Measurements from ENCODE around the gene FOXO6. TPM values are rescaled to one million over a fixed set of nuclear protein-coding genes. Genes with fewer than 3 reads are reported as not detected.

Gene FOXO6
- total RNA-seq, 1 experiment from 2014 or later: 0.59 TPM

DNA sequence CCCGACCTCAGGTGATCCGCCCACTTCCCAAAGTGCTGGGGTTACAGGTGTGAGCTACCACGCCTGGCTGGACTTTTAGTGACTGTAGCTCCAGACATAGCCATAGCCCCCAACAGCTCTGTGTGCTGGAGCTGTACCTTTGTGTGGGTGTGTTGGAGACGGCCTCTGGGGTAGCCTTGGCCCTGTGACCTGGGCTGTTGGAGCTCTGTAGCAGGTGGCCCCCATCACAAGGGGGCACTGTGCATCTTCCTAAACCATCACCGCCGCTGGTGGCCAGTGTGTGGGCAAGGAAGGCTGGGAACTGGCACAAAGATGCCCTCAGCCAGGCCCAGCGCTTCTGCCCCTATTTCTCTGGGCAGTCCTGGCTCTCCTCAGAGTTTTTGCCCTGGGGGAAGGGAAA lies 38.4 kb upstream of the FOXO6 start:
- TF ChIP-seq, protein P1, sequence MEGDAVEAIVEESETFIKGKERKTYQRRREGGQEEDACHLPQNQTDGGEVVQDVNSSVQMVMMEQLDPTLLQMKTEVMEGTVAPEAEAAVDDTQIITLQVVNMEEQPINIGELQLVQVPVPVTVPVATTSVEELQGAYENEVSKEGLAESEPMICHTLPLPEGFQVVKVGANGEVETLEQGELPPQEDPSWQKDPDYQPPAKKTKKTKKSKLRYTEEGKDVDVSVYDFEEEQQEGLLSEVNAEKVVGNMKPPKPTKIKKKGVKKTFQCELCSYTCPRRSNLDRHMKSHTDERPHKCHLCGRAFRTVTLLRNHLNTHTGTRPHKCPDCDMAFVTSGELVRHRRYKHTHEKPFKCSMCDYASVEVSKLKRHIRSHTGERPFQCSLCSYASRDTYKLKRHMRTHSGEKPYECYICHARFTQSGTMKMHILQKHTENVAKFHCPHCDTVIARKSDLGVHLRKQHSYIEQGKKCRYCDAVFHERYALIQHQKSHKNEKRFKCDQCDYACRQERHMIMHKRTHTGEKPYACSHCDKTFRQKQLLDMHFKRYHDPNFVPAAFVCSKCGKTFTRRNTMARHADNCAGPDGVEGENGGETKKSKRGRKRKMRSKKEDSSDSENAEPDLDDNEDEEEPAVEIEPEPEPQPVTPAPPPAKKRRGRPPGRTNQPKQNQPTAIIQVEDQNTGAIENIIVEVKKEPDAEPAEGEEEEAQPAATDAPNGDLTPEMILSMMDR (IDR thresholded peaks at IDR 0.05; ENCODE audit: insufficient read depth in 1 of 2, low read depth in 1 of 2, low read length in 1 of 2, severe bottlenecking in 1 of 2, unreplicated experiment in 1 of 2): peak; percentile 27 to 48
- Mint-ChIP-seq H3K27me3 (ENCODE audit: insufficient read depth, unreplicated experiment) (no peaks in the 10 kb centered on the region), H3K4me3 (ENCODE audit: unreplicated experiment) (no peak overlapping the region), H3K4me1 (ENCODE audit: low read depth, unreplicated experiment) (peaks cover 8% of the 10 kb centered on the region), H3K9me3 (ENCODE audit: unreplicated experiment) (no peaks in the 10 kb centered on the region), H3K36me3 (ENCODE audit: insufficient read depth, unreplicated experiment) (no peaks in the 10 kb centered on the region), H3K27ac (ENCODE audit: unreplicated experiment) (no peak overlapping the region)
- DNase-seq: peak in 1 of 2 experiments; percentile 40
- no TSS peak for BruUV-seq (replicated peaks)
- Histone ChIP-seq H3K4me1 (no peaks in the 10 kb centered on the region; the same call in 1 of the 2 replicates), H3K4me3 (ENCODE audit: low read depth, low read length) (no peak overlapping the region), H3K9me3 (no peaks in the 10 kb centered on the region), H3K36me3 (ENCODE audit: control insufficient read depth, insufficient read depth, low read length) (no peaks in the 10 kb centered on the region), H3K27me3 (replicated peaks; ENCODE audit: control insufficient read depth, insufficient read depth, low read length) (no peaks in the 10 kb centered on the region)
- intact Hi-C loops (cut with micrococcal nuclease; ENCODE audit: unreplicated experiment): loop anchor here (1.0 kb wide), 2 partner anchors 94 to 109 kb away; no protein-coding TSS in a partner anchor
- CTCF ChIA-PET: interaction anchor here (0.6 to 1.0 kb wide), 5 partner anchors 10 to 110 kb away, joined by 3 to 4 read pairs (median 3); no protein-coding TSS in a partner anchor
- POLR2A ChIA-PET: no interaction called here

DNA sequence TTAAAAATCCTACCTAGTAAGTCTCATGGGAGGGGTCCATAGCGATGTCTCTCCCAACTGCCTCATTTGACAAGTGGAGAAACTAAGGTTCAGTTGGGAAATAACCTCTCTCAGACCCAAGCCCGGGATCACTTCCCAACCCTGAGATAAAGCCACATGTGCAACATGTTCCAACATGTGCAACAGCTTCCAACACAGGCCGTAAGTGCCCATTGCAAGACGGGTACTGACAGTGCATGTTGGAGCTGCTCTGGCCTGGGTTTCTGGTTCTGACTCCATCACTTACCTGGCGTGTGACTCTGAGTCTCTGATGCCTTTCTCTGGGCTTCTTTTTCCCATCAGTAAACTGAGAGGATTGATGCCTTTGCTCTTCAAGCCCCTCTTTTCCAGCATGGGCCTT lies 38.0 kb upstream of the FOXO6 start:
- H3K9me3 ChIP-seq: no peaks in the 10 kb centered on the region
- H3K27me3 ChIP-seq (replicated peaks; ENCODE audit: control insufficient read depth, insufficient read depth, low read length): no peaks in the 10 kb centered on the region
- H3K9me3 Mint-ChIP-seq (ENCODE audit: unreplicated experiment): no peaks in the 10 kb centered on the region
- H3K4me3 Mint-ChIP-seq (ENCODE audit: unreplicated experiment): no peak overlapping the region
- no peaks in the 10 kb centered on the region for H3K4me1 ChIP-seq
- intact Hi-C loops (cut with micrococcal nuclease; ENCODE audit: unreplicated experiment): loop anchor here (1.0 kb wide), 2 partner anchors 94 to 109 kb away; no protein-coding TSS in a partner anchor
- no peaks in the 10 kb centered on the region for H3K27me3 Mint-ChIP-seq (ENCODE audit: insufficient read depth, unreplicated experiment)
- no peaks in the 10 kb centered on the region for H3K36me3 ChIP-seq (ENCODE audit: control insufficient read depth, insufficient read depth, low read length)
- no peaks in the 10 kb centered on the region for H3K36me3 Mint-ChIP-seq (ENCODE audit: insufficient read depth, unreplicated experiment)
- H3K27ac Mint-ChIP-seq (ENCODE audit: unreplicated experiment): no peak overlapping the region
- H3K4me3 ChIP-seq (ENCODE audit: low read depth, low read length): no peak overlapping the region
- CTCF ChIA-PET: interaction anchor here (1.0 kb wide), 3 partner anchors 10 to 64 kb away, joined by 3 to 4 read pairs (median 3); no protein-coding TSS in a partner anchor
- no peak for DNase-seq
- POLR2A ChIA-PET: no interaction called here
- TF ChIP-seq, protein P1 (IDR thresholded peaks at IDR 0.05; ENCODE audit: insufficient read depth in 1 of 2, low read depth in 1 of 2, low read length in 1 of 2, severe bottlenecking in 1 of 2, unreplicated experiment in 1 of 2): no peak
- no TSS peak for BruUV-seq (replicated peaks)
- H3K4me1 Mint-ChIP-seq (ENCODE audit: low read depth, unreplicated experiment): peaks cover 7% of the 10 kb centered on the region

DNA sequence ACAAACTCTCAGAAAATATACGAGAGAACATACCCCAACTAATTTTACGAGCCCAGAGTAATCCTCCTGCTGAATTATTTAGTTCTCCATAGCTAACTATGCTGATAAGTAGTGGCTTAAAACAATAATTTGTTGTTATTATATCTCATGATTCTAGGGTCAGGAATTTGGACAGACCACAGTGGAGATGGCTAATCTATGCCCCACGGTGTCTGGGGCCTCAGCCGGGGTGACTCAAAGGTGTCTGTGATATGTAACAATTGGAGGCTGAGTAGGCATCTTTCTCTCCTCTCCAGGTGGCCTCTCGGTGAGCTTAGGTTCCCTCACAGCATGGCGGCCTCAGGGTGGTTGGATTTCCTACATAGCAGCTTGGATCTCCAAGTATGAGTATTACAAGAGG lies 35.4 kb upstream of the FOXO6 start:
- no peak overlapping the region for H3K27ac Mint-ChIP-seq (ENCODE audit: unreplicated experiment)
- TF ChIP-seq, protein P1 (IDR thresholded peaks at IDR 0.05; ENCODE audit: insufficient read depth in 1 of 2, low read depth in 1 of 2, low read length in 1 of 2, severe bottlenecking in 1 of 2, unreplicated experiment in 1 of 2): no peak
- H3K4me3 Mint-ChIP-seq (ENCODE audit: unreplicated experiment): no peak overlapping the region
- no peak for DNase-seq
- H3K4me3 ChIP-seq (ENCODE audit: low read depth, low read length): no peak overlapping the region
- no peaks in the 10 kb centered on the region for H3K4me1 ChIP-seq
- no peaks in the 10 kb centered on the region for H3K27me3 ChIP-seq (replicated peaks; ENCODE audit: control insufficient read depth, insufficient read depth, low read length)
- H3K36me3 Mint-ChIP-seq (ENCODE audit: insufficient read depth, unreplicated experiment): no peaks in the 10 kb centered on the region
- intact Hi-C loops (cut with micrococcal nuclease; ENCODE audit: unreplicated experiment): no loop called here
- ChIA-PET CTCF (no interaction called here), POLR2A (no interaction called here)
- BruUV-seq (replicated peaks): no TSS peak
- no peaks in the 10 kb centered on the region for H3K27me3 Mint-ChIP-seq (ENCODE audit: insufficient read depth, unreplicated experiment)
- H3K4me1 Mint-ChIP-seq (ENCODE audit: low read depth, unreplicated experiment): no peaks in the 10 kb centered on the region
- H3K9me3 Mint-ChIP-seq (ENCODE audit: unreplicated experiment): no peaks in the 10 kb centered on the region
- H3K9me3 ChIP-seq: no peaks in the 10 kb centered on the region
- no peaks in the 10 kb centered on the region for H3K36me3 ChIP-seq (ENCODE audit: control insufficient read depth, insufficient read depth, low read length)
